Measurements from ENCODE around the gene NACC2. TPM values are rescaled to one million over a fixed set of nuclear protein-coding genes. Genes with fewer than 3 reads are reported as not detected.

Gene NACC2
- total and polyA plus RNA-seq, 4 donors: 4.8 to 17.8 (median 8.8) TPM

GRCh38 chr9:135978642-135979546 is 116.2 kb downstream of the NACC2 start:
- H3K27ac ChIP-seq (ENCODE audit: low read depth in 1 of 2, low read length in 2 of 2): no peak overlapping the region
- 53% methylated on average over 20 of the region's 20 CpGs for WGBS
- no peaks in the 10 kb centered on the region for H3K4me1 ChIP-seq (ENCODE audit: control insufficient read depth in 4 of 4, insufficient read depth in 4 of 4, low read length in 3 of 4)
- DNase-seq (ENCODE audit: low spot score): no peak
- H3K36me3 ChIP-seq (ENCODE audit: control insufficient read depth in 4 of 4, insufficient read depth in 3 of 4, low read depth in 1 of 4, low read length in 3 of 4): no peaks in the 10 kb centered on the region
- no peaks in the 10 kb centered on the region for H3K9me3 ChIP-seq (ENCODE audit: control insufficient read depth in 4 of 4, low read length in 3 of 4)
- no peak for TF ChIP-seq HNF4A (conservative IDR thresholded peaks at IDR 0.05)
- no peak for TF ChIP-seq RXRA (IDR thresholded peaks at IDR 0.05)
- TF ChIP-seq, protein P1, sequence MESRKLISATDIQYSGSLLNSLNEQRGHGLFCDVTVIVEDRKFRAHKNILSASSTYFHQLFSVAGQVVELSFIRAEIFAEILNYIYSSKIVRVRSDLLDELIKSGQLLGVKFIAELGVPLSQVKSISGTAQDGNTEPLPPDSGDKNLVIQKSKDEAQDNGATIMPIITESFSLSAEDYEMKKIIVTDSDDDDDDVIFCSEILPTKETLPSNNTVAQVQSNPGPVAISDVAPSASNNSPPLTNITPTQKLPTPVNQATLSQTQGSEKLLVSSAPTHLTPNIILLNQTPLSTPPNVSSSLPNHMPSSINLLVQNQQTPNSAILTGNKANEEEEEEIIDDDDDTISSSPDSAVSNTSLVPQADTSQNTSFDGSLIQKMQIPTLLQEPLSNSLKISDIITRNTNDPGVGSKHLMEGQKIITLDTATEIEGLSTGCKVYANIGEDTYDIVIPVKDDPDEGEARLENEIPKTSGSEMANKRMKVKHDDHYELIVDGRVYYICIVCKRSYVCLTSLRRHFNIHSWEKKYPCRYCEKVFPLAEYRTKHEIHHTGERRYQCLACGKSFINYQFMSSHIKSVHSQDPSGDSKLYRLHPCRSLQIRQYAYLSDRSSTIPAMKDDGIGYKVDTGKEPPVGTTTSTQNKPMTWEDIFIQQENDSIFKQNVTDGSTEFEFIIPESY (IDR thresholded peaks at IDR 0.05): no peak
- TF ChIP-seq EGR1 (IDR thresholded peaks at IDR 0.05; ENCODE audit: low read depth in 2 of 2): no peak
- no peak for TF ChIP-seq YY1 (IDR thresholded peaks at IDR 0.05)
- TF ChIP-seq FOXA1 (IDR thresholded peaks at IDR 0.05): no peak
- TF ChIP-seq JUND (IDR thresholded peaks at IDR 0.05): no peak
- no peak for TF ChIP-seq HNF4G (IDR thresholded peaks at IDR 0.05)
- no peak for TF ChIP-seq NR2F2 (IDR thresholded peaks at IDR 0.05)
- no peak for TF ChIP-seq GABPA (IDR thresholded peaks at IDR 0.05 in 1 of 2, conservative IDR thresholded peaks at IDR 0.05 in 1 of 2)
- no peak for TF ChIP-seq ATF3 (IDR thresholded peaks at IDR 0.05)
- TF ChIP-seq MAX (IDR thresholded peaks at IDR 0.05): no peak
- TF ChIP-seq RAD21 (IDR thresholded peaks at IDR 0.05): no peak
- TF ChIP-seq CTCF (IDR thresholded peaks at IDR 0.05; ENCODE audit: low read depth, low read length, missing input control): no peak
- no peak for TF ChIP-seq SP1 (IDR thresholded peaks at IDR 0.05)
- no peak for TF ChIP-seq FOXA2 (IDR thresholded peaks at IDR 0.05)
- no peak for TF ChIP-seq TAF1 (conservative IDR thresholded peaks at IDR 0.05)
- no peaks in the 10 kb centered on the region for H3K27me3 ChIP-seq (ENCODE audit: control insufficient read depth in 4 of 4, insufficient read depth in 4 of 4, low read length in 3 of 4)
- H3K4me3 ChIP-seq (ENCODE audit: low read depth in 1 of 3, low read length in 3 of 3): no peak overlapping the region
- no peak overlapping the region for H3K9ac ChIP-seq (ENCODE audit: low read depth in 1 of 2, low read length in 2 of 2)

DNA sequence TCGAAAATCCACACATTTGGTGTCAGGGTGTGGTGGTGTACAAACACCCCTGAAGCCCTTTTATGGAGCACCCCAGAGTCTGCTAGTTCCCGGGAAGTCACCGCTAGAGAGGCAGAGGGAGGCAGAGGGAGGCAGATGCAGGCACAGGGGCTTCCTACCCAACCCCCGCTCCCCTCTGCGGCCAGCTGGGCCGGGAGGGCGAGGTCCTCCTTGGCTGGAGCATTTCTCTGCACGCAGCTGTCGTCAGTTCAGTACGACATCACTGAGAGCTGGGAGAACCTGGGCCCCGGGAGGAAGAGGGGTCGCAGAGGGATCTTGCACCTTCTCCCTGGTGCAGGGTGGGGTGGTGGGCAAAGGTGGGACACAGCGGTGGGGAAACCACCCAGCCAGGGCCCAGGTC is 118.1 kb downstream of the NACC2 start:
- no peak overlapping the region for H3K27ac ChIP-seq (ENCODE audit: low read depth in 1 of 2, low read length in 2 of 2)
- DNase-seq (ENCODE audit: low spot score): no peak
- H3K27me3 ChIP-seq (ENCODE audit: control insufficient read depth in 4 of 4, insufficient read depth in 4 of 4, low read length in 3 of 4): no peaks in the 10 kb centered on the region
- TF ChIP-seq MAX (IDR thresholded peaks at IDR 0.05) (no peak), RXRA (IDR thresholded peaks at IDR 0.05) (no peak), JUND (IDR thresholded peaks at IDR 0.05) (no peak), HNF4A (conservative IDR thresholded peaks at IDR 0.05) (no peak), EGR1 (IDR thresholded peaks at IDR 0.05; ENCODE audit: low read depth in 2 of 2) (no peak), HNF4G (IDR thresholded peaks at IDR 0.05) (no peak), FOXA1 (IDR thresholded peaks at IDR 0.05) (no peak), SP1 (IDR thresholded peaks at IDR 0.05) (no peak), REST (IDR thresholded peaks at IDR 0.05) (no peak), RAD21 (IDR thresholded peaks at IDR 0.05) (no peak), CTCF (IDR thresholded peaks at IDR 0.05; ENCODE audit: low read depth, low read length, missing input control) (no peak), ATF3 (IDR thresholded peaks at IDR 0.05) (no peak), TAF1 (conservative IDR thresholded peaks at IDR 0.05) (no peak), YY1 (IDR thresholded peaks at IDR 0.05) (no peak), FOXA2 (IDR thresholded peaks at IDR 0.05) (no peak)
- H3K4me3 ChIP-seq (ENCODE audit: low read depth in 1 of 3, low read length in 3 of 3): no peak overlapping the region
- no peaks in the 10 kb centered on the region for H3K36me3 ChIP-seq (ENCODE audit: control insufficient read depth in 4 of 4, insufficient read depth in 3 of 4, low read depth in 1 of 4, low read length in 3 of 4)
- H3K4me1 ChIP-seq (ENCODE audit: control insufficient read depth in 4 of 4, insufficient read depth in 4 of 4, low read length in 3 of 4): no peaks in the 10 kb centered on the region
- no peak overlapping the region for H3K9ac ChIP-seq (ENCODE audit: low read depth in 1 of 2, low read length in 2 of 2)
- H3K9me3 ChIP-seq (ENCODE audit: control insufficient read depth in 4 of 4, low read length in 3 of 4): no peaks in the 10 kb centered on the region
- WGBS: 64% methylated on average over 13 of the region's 13 CpGs

Data from liver (tissue), 9 donors.